ENCODE measurements around the gene SDK1.

SDK1 gene

GRCh38 chr7:4208086-4208485, 907.0 kb downstream of the SDK1 start:
- no peak for TF ChIP-seq ZNF10 (tag by site-specific recombination; IDR thresholded peaks at IDR 0.05)
- no peak for TF ChIP-seq KLF16 (tag by site-specific recombination; IDR thresholded peaks at IDR 0.05)
- no peak for TF ChIP-seq ZNF23 (tag by site-specific recombination; IDR thresholded peaks at IDR 0.05; ENCODE audit: borderline replicate concordance)
- TF ChIP-seq ZBTB21 (tag by site-specific recombination; IDR thresholded peaks at IDR 0.05): no peak
- TF ChIP-seq ZNF449 (tag by site-specific recombination; IDR thresholded peaks at IDR 0.05): no peak
- no peak for TF ChIP-seq ZNF2 (tag by site-specific recombination; IDR thresholded peaks at IDR 0.05)
- no peak for TF ChIP-seq ZNF777 (tag by site-specific recombination; IDR thresholded peaks at IDR 0.05; ENCODE audit: borderline replicate concordance)
- TF ChIP-seq ZNF621 (tag by site-specific recombination; IDR thresholded peaks at IDR 0.05): no peak
- TF ChIP-seq ZNF391 (tag by site-specific recombination; IDR thresholded peaks at IDR 0.05; ENCODE audit: borderline replicate concordance, low read depth): no peak
- TF ChIP-seq ZNF558 (tag by site-specific recombination; IDR thresholded peaks at IDR 0.05): no peak
- no peak for TF ChIP-seq HOXC10 (CRISPR knock-in tag; IDR thresholded peaks at IDR 0.05)
- CTCF ChIA-PET: no interaction called here
- H3K27ac ChIP-seq (ENCODE audit: extremely low read depth, low read depth, low read length): no peak overlapping the region
- POLR2A ChIA-PET: no interaction called here
- H3K9me3 ChIP-seq (ENCODE audit: control insufficient read depth, insufficient read depth, low read depth, low read length): no peaks in the 10 kb centered on the region
- H3K36me3 ChIP-seq (ENCODE audit: control insufficient read depth in 2 of 2, insufficient read depth in 1 of 2, low read length in 2 of 2): no peaks in the 10 kb centered on the region
- H3K4me1 ChIP-seq (ENCODE audit: control insufficient read depth, insufficient read depth, low read length): no peaks in the 10 kb centered on the region
- no peak overlapping the region for H3K4me3 ChIP-seq (ENCODE audit: low read depth, low read length)

- no peaks in the 10 kb centered on the region for H3K9me3 ChIP-seq (ENCODE audit: control insufficient read depth, insufficient read depth, low read depth, low read length)
- POLR2A ChIA-PET: no interaction called here
- TF ChIP-seq ZNF175 (tag by site-specific recombination; IDR thresholded peaks at IDR 0.05) (no peak), ZNF24 (tag by site-specific recombination; IDR thresholded peaks at IDR 0.05) (no peak), CTCF (tag by site-specific recombination; IDR thresholded peaks at IDR 0.05) (no peak), ZNF391 (tag by site-specific recombination; IDR thresholded peaks at IDR 0.05; ENCODE audit: borderline replicate concordance, low read depth) (no peak), ZNF366 (tag by site-specific recombination; conservative IDR thresholded peaks at IDR 0.05) (no peak), ZNF830 (tag by site-specific recombination; IDR thresholded peaks at IDR 0.05; ENCODE audit: low read depth) (no peak), ZBTB20 (tag by site-specific recombination; IDR thresholded peaks at IDR 0.05) (no peak), ZNF791 (tag by site-specific recombination; IDR thresholded peaks at IDR 0.05) (no peak), KLF7 (tag by site-specific recombination; IDR thresholded peaks at IDR 0.05; ENCODE audit: borderline replicate concordance) (no peak), ZFP41 (tag by site-specific recombination; IDR thresholded peaks at IDR 0.05; ENCODE audit: borderline replicate concordance) (no peak), ZNF571 (tag by site-specific recombination; IDR thresholded peaks at IDR 0.05) (no peak), ZBTB21 (tag by site-specific recombination; IDR thresholded peaks at IDR 0.05) (no peak), ZNF248 (tag by site-specific recombination; IDR thresholded peaks at IDR 0.05) (no peak), ZNF433 (tag by site-specific recombination; IDR thresholded peaks at IDR 0.05; ENCODE audit: low read depth) (no peak), ZFP69B (tag by site-specific recombination; IDR thresholded peaks at IDR 0.05) (no peak), PRDM4 (tag by site-specific recombination; IDR thresholded peaks at IDR 0.05) (no peak), ZNF416 (tag by site-specific recombination; IDR thresholded peaks at IDR 0.05) (no peak), SETDB1 (IDR thresholded peaks at IDR 0.05; ENCODE audit: insufficient read length, low read length) (no peak)
- H3K4me1 ChIP-seq (ENCODE audit: control insufficient read depth, insufficient read depth, low read length): no peaks in the 10 kb centered on the region
- CTCF ChIA-PET: no interaction called here
- H3K36me3 ChIP-seq (ENCODE audit: control insufficient read depth in 2 of 2, insufficient read depth in 1 of 2, low read length in 2 of 2): no peaks in the 10 kb centered on the region
- no peak overlapping the region for H3K27ac ChIP-seq (ENCODE audit: extremely low read depth, low read depth, low read length)
- no peak overlapping the region for H3K4me3 ChIP-seq (ENCODE audit: low read depth, low read length)
Observed at GRCh38 chr7:4208586-4208985, 907.5 kb downstream of the SDK1 start.

All from HEK293 (cell line).